Measurements from ENCODE around the gene PDZD7. TPM values are rescaled to one million over a fixed set of nuclear protein-coding genes. Genes with fewer than 3 reads are reported as not detected.

PDZD7 gene
- total and polyA plus RNA-seq, 9 of the 15 experiments (the other 6 are each of a cell fraction or from before 2014, with no cell fraction given): 0.04 to 0.24 (median 0.08) TPM; not detected in 3

- CTCF ChIA-PET (ENCODE audit: low intra/inter-chr PET ratio): no interaction called here
Observed at GRCh38 chr10:100978901-100979195, 52.1 kb downstream of the PDZD7 start.

More at GRCh38 chr10:100978901-100979195, 52.1 kb downstream of the PDZD7 start:
- Histone ChIP-seq H3K4me1 (replicated peaks in 1 of 2; ENCODE audit: control insufficient read depth in 2 of 2, insufficient read depth in 2 of 2, low read length in 2 of 2) (peaks cover 0 to 4% of the 10 kb centered on the region in 2 experiments; a peak in 2 of 5 replicates), H2AFZ (ENCODE audit: low read depth, low read length) (no peak overlapping the region), H3K27me3 (ENCODE audit: control insufficient read depth in 2 of 2, insufficient read depth in 2 of 2, low read length in 2 of 2) (no peaks in the 10 kb centered on the region), H3K4me2 (ENCODE audit: insufficient read depth, low read length) (no peak overlapping the region), H4K20me1 (replicated peaks; ENCODE audit: control insufficient read depth, insufficient read depth, low read length) (no peaks in the 10 kb centered on the region; the same call in 1 of the 2 replicates), H3K4me3 (no peak overlapping the region), H3K79me2 (ENCODE audit: control insufficient read depth, insufficient read depth, low read length) (no peaks in the 10 kb centered on the region), H3K9ac (ENCODE audit: insufficient read depth in 1 of 2, low read depth in 2 of 2, low read length in 2 of 2) (no peak overlapping the region), H3K36me3 (ENCODE audit: control insufficient read depth, insufficient read depth, low read length) (peaks cover 10% of the 10 kb centered on the region; the same call in 1 of the 3 replicates), H3K9me1 (ENCODE audit: control insufficient read depth, insufficient read depth, low read length) (no peaks in the 10 kb centered on the region), H3K27ac (ENCODE audit: extremely low read depth, low read depth, low read length) (no peak overlapping the region), H3K9me3 (replicated peaks; ENCODE audit: control insufficient read depth, insufficient read depth, low read depth, low read length) (no peaks in the 10 kb centered on the region)
- FAIRE-seq (no peak), ATAC-seq (no peak), DNase-seq (ENCODE audit: extremely low read depth in 1 of 4, low spot score in 3 of 4) (no peak)
- no peak for TF ChIP-seq CEBPZ (IDR thresholded peaks at IDR 0.05; ENCODE audit: borderline replicate concordance, low read depth, low read length)
- TF ChIP-seq SMAD4 (CRISPR knock-in tag; conservative IDR thresholded peaks at IDR 0.05): no peak
- TF ChIP-seq GTF3C2 (IDR thresholded peaks at IDR 0.05; ENCODE audit: borderline replicate concordance, extremely low read depth, insufficient read length): no peak
- TF ChIP-seq FOXA1 (IDR thresholded peaks at IDR 0.05; ENCODE audit: borderline replicate concordance): no peak
- intact Hi-C loops (cut with micrococcal nuclease) (no loop called here), in situ Hi-C loops (cut with MboI) (loop anchor here (25.0 kb wide), 1 partner anchor 1058 kb away; no protein-coding TSS in a partner anchor)
- POLR2A ChIA-PET: no interaction called here
- BruUV-seq (replicated peaks): no TSS peak
- 38% methylated on average over 7 of the region's 10 CpGs for WGBS (ENCODE audit: insufficient coverage, low coverage, missing lambda C conversion rate)
